ENCODE results near the gene CACNA1E.
"Not testable (repeated sequence)": the region's sequence is repeated elsewhere in the genome, so short reads cannot be mapped to it uniquely, and the experiment has no call there.

CACNA1E gene

GRCh38 chr1:181542406-181542805, 59.1 kb downstream of the CACNA1E start:
- peaks cover 24 to 37% of the 10 kb centered on the region in 2 donors for H3K27me3 Mint-ChIP-seq
- DNase-seq; ATAC-seq (replicated peaks); H3K4me1 Mint-ChIP-seq (ENCODE audit: low read depth in 2 of 2); H3K36me3 Mint-ChIP-seq (ENCODE audit: insufficient read depth); H3K4me3 Mint-ChIP-seq; H3K9me3 Mint-ChIP-seq; H3K27ac Mint-ChIP-seq: not testable (repeated sequence)

GRCh38 chr1:181545395-181545794, 62.1 kb downstream of the CACNA1E start:
- H3K27me3 Mint-ChIP-seq, result peaks cover 36 to 44% of the 10 kb centered on the region in 2 donors
- no peak overlapping the region for H3K4me3 Mint-ChIP-seq
- ATAC-seq (replicated peaks) (no peak), DNase-seq (no peak)
- peaks cover 0 to 2% of the 10 kb centered on the region in 2 donors for H3K9me3 Mint-ChIP-seq
- no peak overlapping the region for H3K27ac Mint-ChIP-seq
- no peaks in the 10 kb centered on the region for H3K4me1 Mint-ChIP-seq (ENCODE audit: low read depth in 2 of 2)
- H3K36me3 Mint-ChIP-seq (ENCODE audit: insufficient read depth), result no peaks in the 10 kb centered on the region

DNA sequence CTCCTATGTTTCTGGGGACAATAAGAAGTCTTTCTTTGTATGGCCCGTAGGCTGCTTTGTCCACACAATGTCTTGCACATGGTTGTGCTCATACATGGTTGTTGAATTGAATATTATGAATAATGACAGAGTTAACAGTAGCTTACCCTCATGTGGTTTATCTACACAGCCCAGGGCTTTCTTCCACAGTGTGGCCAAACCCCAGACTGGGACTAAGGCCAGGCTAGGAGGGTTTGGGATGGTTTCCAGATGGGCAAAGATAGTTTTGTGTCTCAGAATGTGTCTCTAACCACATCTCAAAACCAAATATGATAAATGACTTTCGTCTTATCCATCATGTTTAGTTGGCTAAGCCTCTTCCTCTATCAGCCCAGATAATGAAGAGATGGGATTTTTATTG, 65.2 kb downstream of the CACNA1E start:
- ATAC-seq (replicated peaks) (no peak), DNase-seq (no peak)
- no peak overlapping the region for H3K4me3 Mint-ChIP-seq
- H3K27me3 Mint-ChIP-seq, result peaks cover 39 to 49% of the 10 kb centered on the region in 2 donors
- H3K4me1 Mint-ChIP-seq (ENCODE audit: low read depth in 2 of 2), result no peaks in the 10 kb centered on the region
- H3K36me3 Mint-ChIP-seq (ENCODE audit: insufficient read depth), result no peaks in the 10 kb centered on the region
- H3K27ac Mint-ChIP-seq, result no peak overlapping the region
- H3K9me3 Mint-ChIP-seq, result peaks cover 0 to 4% of the 10 kb centered on the region in 2 donors

- H3K27ac Mint-ChIP-seq, result no peak overlapping the region
- H3K4me3 Mint-ChIP-seq, result no peak overlapping the region
- ATAC-seq (replicated peaks), result no peak
Observed at GRCh38 chr1:181551249-181551648, 67.9 kb downstream of the CACNA1E start.

GRCh38 chr1:181551754-181552153, 68.4 kb downstream of the CACNA1E start:
- ATAC-seq (replicated peaks) (no peak), DNase-seq (no peak)
- no peak overlapping the region for H3K27ac Mint-ChIP-seq
- H3K36me3 Mint-ChIP-seq (ENCODE audit: insufficient read depth), result no peaks in the 10 kb centered on the region
- H3K9me3 Mint-ChIP-seq, result peaks cover 0 to 4% of the 10 kb centered on the region in 2 donors
- no peak overlapping the region for H3K4me3 Mint-ChIP-seq
- no peaks in the 10 kb centered on the region for H3K4me1 Mint-ChIP-seq (ENCODE audit: low read depth in 2 of 2)
- H3K27me3 Mint-ChIP-seq, result peaks cover 30 to 37% of the 10 kb centered on the region in 2 donors

More at GRCh38 chr1:181551249-181551648, 67.9 kb downstream of the CACNA1E start:
- Mint-ChIP-seq H3K27me3 (peaks cover 35 to 42% of the 10 kb centered on the region in 2 donors), H3K36me3 (ENCODE audit: insufficient read depth) (no peaks in the 10 kb centered on the region), H3K4me1 (ENCODE audit: low read depth in 2 of 2) (no peaks in the 10 kb centered on the region), H3K9me3 (peaks cover 0 to 4% of the 10 kb centered on the region in 2 donors)
- no peak for DNase-seq

- no peaks in the 10 kb centered on the region for H3K4me1 Mint-ChIP-seq (ENCODE audit: low read depth in 2 of 2)
Observed at GRCh38 chr1:181554465-181554864, 71.1 kb downstream of the CACNA1E start.

GRCh38 chr1:181556631-181557030, 73.3 kb downstream of the CACNA1E start:
- no peaks in the 10 kb centered on the region for H3K36me3 Mint-ChIP-seq (ENCODE audit: insufficient read depth)
- H3K4me1 Mint-ChIP-seq (ENCODE audit: low read depth in 2 of 2), result no peaks in the 10 kb centered on the region
- H3K9me3 Mint-ChIP-seq, result peaks cover 0 to 2% of the 10 kb centered on the region in 2 donors
- peaks cover 0 to 6% of the 10 kb centered on the region in 2 donors for H3K27me3 Mint-ChIP-seq
- H3K27ac Mint-ChIP-seq, result no peak overlapping the region
- no peak for DNase-seq
- H3K4me3 Mint-ChIP-seq, result no peak overlapping the region
- ATAC-seq (replicated peaks), result no peak

More at GRCh38 chr1:181554465-181554864, 71.1 kb downstream of the CACNA1E start:
- H3K36me3 Mint-ChIP-seq (ENCODE audit: insufficient read depth), result no peaks in the 10 kb centered on the region
- H3K27me3 Mint-ChIP-seq, result peaks cover 12 to 19% of the 10 kb centered on the region in 2 donors
- DNase-seq (no peak), ATAC-seq (replicated peaks) (no peak)
- no peak overlapping the region for H3K27ac Mint-ChIP-seq
- no peak overlapping the region for H3K4me3 Mint-ChIP-seq
- H3K9me3 Mint-ChIP-seq, result peaks cover 0 to 4% of the 10 kb centered on the region in 2 donors

- Mint-ChIP-seq H3K27ac (no peak overlapping the region), H3K36me3 (ENCODE audit: insufficient read depth) (no peaks in the 10 kb centered on the region), H3K4me3 (no peak overlapping the region), H3K9me3 (no peaks in the 10 kb centered on the region), H3K27me3 (no peaks in the 10 kb centered on the region), H3K4me1 (ENCODE audit: low read depth in 2 of 2) (no peaks in the 10 kb centered on the region)
- ATAC-seq (replicated peaks) (no peak), DNase-seq (no peak)
Observed at GRCh38 chr1:181557313-181557712, 74.0 kb downstream of the CACNA1E start.

DNA sequence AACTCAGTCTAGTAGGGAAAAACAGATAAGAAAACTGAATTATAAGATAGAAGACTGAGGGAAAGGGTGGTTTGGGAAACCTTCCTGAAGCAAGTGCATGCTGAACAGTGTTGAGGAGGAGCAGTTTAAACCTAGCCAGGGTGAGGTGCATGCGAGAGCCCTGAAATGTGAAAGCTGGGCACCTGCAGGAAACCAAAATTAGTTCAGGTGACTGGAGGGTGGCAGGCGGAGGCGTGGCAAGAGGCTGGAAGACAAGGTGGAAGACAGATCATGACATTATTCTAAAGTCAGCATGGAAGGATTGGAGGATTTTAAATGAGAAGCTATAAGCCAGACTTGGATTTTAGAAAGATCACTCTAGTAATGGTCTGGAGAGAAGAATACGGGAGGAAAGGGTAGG, 75.1 kb downstream of the CACNA1E start:
- ATAC-seq (replicated peaks), result no peak
- no peak for DNase-seq
- H3K27ac Mint-ChIP-seq, result no peak overlapping the region
- H3K36me3 Mint-ChIP-seq (ENCODE audit: insufficient read depth), result no peaks in the 10 kb centered on the region
- H3K27me3 Mint-ChIP-seq, result no peaks in the 10 kb centered on the region
- H3K4me3 Mint-ChIP-seq, result no peak overlapping the region
- no peaks in the 10 kb centered on the region for H3K9me3 Mint-ChIP-seq
- no peaks in the 10 kb centered on the region for H3K4me1 Mint-ChIP-seq (ENCODE audit: low read depth in 2 of 2)

DNA sequence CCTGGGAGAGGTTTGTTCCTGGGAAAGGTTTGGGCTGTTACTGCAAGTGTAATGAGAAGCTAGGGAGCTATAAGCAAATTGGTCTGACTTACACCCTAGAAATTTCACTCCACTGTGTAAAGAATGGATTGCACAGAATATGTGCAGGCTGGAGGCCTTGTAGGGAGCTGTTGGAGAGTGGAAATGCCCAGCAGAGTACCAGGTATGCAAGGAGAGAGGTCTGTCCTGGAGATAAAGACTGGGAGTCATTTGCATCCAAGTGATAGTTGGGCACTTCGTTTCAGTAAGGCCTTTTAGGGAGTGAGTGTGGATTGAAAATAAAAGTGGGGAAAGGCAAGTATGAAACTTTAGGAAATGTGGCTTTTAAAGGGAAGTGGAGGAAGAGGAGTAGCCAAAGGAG, 75.8 kb downstream of the CACNA1E start:
- ATAC-seq (replicated peaks), result no peak
- H3K9me3 Mint-ChIP-seq, result no peaks in the 10 kb centered on the region
- no peaks in the 10 kb centered on the region for H3K4me1 Mint-ChIP-seq (ENCODE audit: low read depth in 2 of 2)
- no peak overlapping the region for H3K4me3 Mint-ChIP-seq
- no peaks in the 10 kb centered on the region for H3K27me3 Mint-ChIP-seq
- no peaks in the 10 kb centered on the region for H3K36me3 Mint-ChIP-seq (ENCODE audit: insufficient read depth)
- DNase-seq, result no peak
- H3K27ac Mint-ChIP-seq, result no peak overlapping the region

GRCh38 chr1:181562395-181562794, 79.1 kb downstream of the CACNA1E start:
- DNase-seq (no peak), ATAC-seq (replicated peaks) (no peak)
- H3K27me3 Mint-ChIP-seq, result peaks cover 0 to 6% of the 10 kb centered on the region in 2 donors
- no peak overlapping the region for H3K4me3 Mint-ChIP-seq
- H3K9me3 Mint-ChIP-seq, result no peaks in the 10 kb centered on the region
- H3K27ac Mint-ChIP-seq, result no peak overlapping the region
- H3K4me1 Mint-ChIP-seq (ENCODE audit: low read depth in 2 of 2), result no peaks in the 10 kb centered on the region
- no peaks in the 10 kb centered on the region for H3K36me3 Mint-ChIP-seq (ENCODE audit: insufficient read depth)

GRCh38 chr1:181568736-181569135, 85.4 kb downstream of the CACNA1E start:
- no peak for ATAC-seq (replicated peaks)
- Mint-ChIP-seq H3K4me1 (ENCODE audit: low read depth in 2 of 2) (no peaks in the 10 kb centered on the region), H3K27ac (no peak overlapping the region), H3K36me3 (ENCODE audit: insufficient read depth) (no peaks in the 10 kb centered on the region), H3K27me3 (peaks cover 13 to 17% of the 10 kb centered on the region in 2 donors), H3K4me3 (no peak overlapping the region), H3K9me3 (no peaks in the 10 kb centered on the region)
- no peak for DNase-seq

GRCh38 chr1:181577475-181577874, 94.2 kb downstream of the CACNA1E start:
- H3K36me3 Mint-ChIP-seq (ENCODE audit: insufficient read depth), result peaks cover 2% of the 10 kb centered on the region
- no peaks in the 10 kb centered on the region for H3K9me3 Mint-ChIP-seq
- no peak for ATAC-seq (replicated peaks)
- no peak for DNase-seq
- no peak overlapping the region for H3K27ac Mint-ChIP-seq
- peaks cover 13 to 35% of the 10 kb centered on the region in 2 donors for H3K27me3 Mint-ChIP-seq
- no peaks in the 10 kb centered on the region for H3K4me1 Mint-ChIP-seq (ENCODE audit: low read depth in 2 of 2)
- no peak overlapping the region for H3K4me3 Mint-ChIP-seq

GRCh38 chr1:181583598-181583997, 100.3 kb downstream of the CACNA1E start:
- H3K4me1 Mint-ChIP-seq (ENCODE audit: low read depth in 2 of 2), result no peaks in the 10 kb centered on the region
- H3K27ac Mint-ChIP-seq, result no peak overlapping the region
- DNase-seq, result no peak
- H3K9me3 Mint-ChIP-seq, result no peaks in the 10 kb centered on the region
- ATAC-seq (replicated peaks), result no peak
- peaks cover 2% of the 10 kb centered on the region for H3K36me3 Mint-ChIP-seq (ENCODE audit: insufficient read depth)
- H3K27me3 Mint-ChIP-seq, result peaks cover 0 to 17% of the 10 kb centered on the region in 2 donors
- no peak overlapping the region for H3K4me3 Mint-ChIP-seq

Data from effector memory CD8-positive, alpha-beta T cell (primary cell).